HEK293 (cell line): ENCODE measurements around the gene HOXA3.
A peak's percentile ranks its signal among the peaks of the same experiment; 100 is the strongest.

ENCODE experiments used
- BCL11A ChIP-seq: fragments of 450-650 bp; formaldehyde crosslinking; IDR thresholded peaks from 2 replicates; pipeline ENCODE4 v1.5.1; 2016; ENCODE audit warnings: low read depth, missing biosample characterization, missing genetic modification characterization
- GLIS2 ChIP-seq: fragments of 450-650 bp; formaldehyde crosslinking; IDR thresholded peaks from 2 replicates; pipeline ENCODE4 v1.5.1; 2016; ENCODE audit warnings: missing biosample characterization, missing genetic modification characterization
- MZF1 ChIP-seq: fragments of 450-650 bp; formaldehyde crosslinking; IDR thresholded peaks from 2 replicates; pipeline ENCODE4 v1.5.1; 2017; ENCODE audit warnings: missing biosample characterization, missing genetic modification characterization, borderline replicate concordance
- PATZ1 ChIP-seq: fragments of 450-650 bp; formaldehyde crosslinking; IDR thresholded peaks from 2 replicates; pipeline ENCODE4 v1.5.1; 2016; ENCODE audit warnings: missing biosample characterization, missing genetic modification characterization
- PBX3 ChIP-seq: sonication (generic); formaldehyde crosslinking; IDR thresholded peaks from 2 replicates; pipeline ENCODE4 v1.8.1; 2022; ENCODE audit warnings: mild to moderate bottlenecking, moderate library complexity, missing genetic modification reagents
- PRDM1 ChIP-seq: fragments of 450-650 bp; formaldehyde crosslinking; IDR thresholded peaks from 2 replicates; pipeline ENCODE4; 2016; ENCODE audit warnings: missing biosample characterization, missing genetic modification characterization
- SCRT2 ChIP-seq: fragments of 450-650 bp; formaldehyde crosslinking; IDR thresholded peaks from 2 replicates; pipeline ENCODE4 v1.5.1; 2016; ENCODE audit warnings: missing biosample characterization, missing genetic modification characterization
- SP3 ChIP-seq: fragments of 450-650 bp; formaldehyde crosslinking; IDR thresholded peaks from 2 replicates; pipeline ENCODE4 v1.5.1; 2016; ENCODE audit warnings: missing biosample characterization, missing genetic modification characterization
- YY2 ChIP-seq: fragments of 450-650 bp; formaldehyde crosslinking; IDR thresholded peaks from 2 replicates; pipeline ENCODE4 v1.5.1; 2016; ENCODE audit warnings: missing biosample characterization, missing genetic modification characterization
- ZBTB7A ChIP-seq: fragments of 450-650 bp; formaldehyde crosslinking; IDR thresholded peaks from 2 replicates; pipeline ENCODE4 v1.5.1; 2016; ENCODE audit warnings: low read depth, missing biosample characterization, missing genetic modification characterization
- ZFHX2 ChIP-seq: fragments of 450-650 bp; formaldehyde crosslinking; conservative IDR thresholded peaks from 2 replicates; pipeline ENCODE4 v1.5.1; 2016; ENCODE audit warnings: missing biosample characterization, missing genetic modification characterization
- ZFP37 ChIP-seq: fragments of 450-650 bp; formaldehyde crosslinking; IDR thresholded peaks from 2 replicates; pipeline ENCODE4 v1.5.1; 2016; ENCODE audit warnings: missing biosample characterization, missing genetic modification characterization
- ZNF132 ChIP-seq: fragments of 450-650 bp; formaldehyde crosslinking; IDR thresholded peaks from 2 replicates; pipeline ENCODE4 v1.5.1; 2017; ENCODE audit warnings: missing biosample characterization, missing genetic modification characterization, borderline replicate concordance
- ZNF148 ChIP-seq: fragments of 450-650 bp; formaldehyde crosslinking; IDR thresholded peaks from 2 replicates; pipeline ENCODE4 v1.5.0; 2017; ENCODE audit warnings: missing biosample characterization, missing genetic modification characterization, borderline replicate concordance
- ZNF175 ChIP-seq: fragments of 450-650 bp; formaldehyde crosslinking; IDR thresholded peaks from 2 replicates; pipeline ENCODE4 v1.5.1; 2016; ENCODE audit warnings: missing biosample characterization, missing genetic modification characterization
- ZNF266 ChIP-seq: fragments of 450-650 bp; formaldehyde crosslinking; IDR thresholded peaks from 2 replicates; pipeline ENCODE4 v1.5.1; 2016; ENCODE audit warnings: missing biosample characterization, missing genetic modification characterization, low read depth
- ZNF274 ChIP-seq, 2 experiments: fragments of 200-500 bp in 1 of 2; fragments of 450-650 bp in 1 of 2; sonication (Bioruptor generic) in 1 of 2; formaldehyde crosslinking in 1 of 2; IDR thresholded peaks; 2 replicates each; pipeline versions ENCODE4 v1.5.1 to v1.6.1; 2014 to 2016; ENCODE audit warnings: borderline replicate concordance in 1 of 2, inconsistent platforms in 1 of 2, low read length in 1 of 2, missing biosample characterization in 1 of 2, missing genetic modification characterization in 1 of 2
- ZNF280C ChIP-seq: fragments of 450-650 bp; formaldehyde crosslinking; IDR thresholded peaks from 2 replicates; pipeline ENCODE4 v1.5.1; 2016; ENCODE audit warnings: missing biosample characterization, missing genetic modification characterization
- ZNF302 ChIP-seq: fragments of 450-650 bp; formaldehyde crosslinking; IDR thresholded peaks from 2 replicates; pipeline ENCODE4 v1.5.1; 2016; ENCODE audit warnings: missing biosample characterization, missing genetic modification characterization, low read depth
- ZNF416 ChIP-seq: fragments of 450-650 bp; formaldehyde crosslinking; IDR thresholded peaks from 2 replicates; pipeline ENCODE4 v1.5.1; 2016; ENCODE audit warnings: missing biosample characterization, missing genetic modification characterization
- ZNF48 ChIP-seq: fragments of 450-650 bp; formaldehyde crosslinking; IDR thresholded peaks from 2 replicates; pipeline ENCODE4 v1.5.1; 2016; ENCODE audit warnings: missing biosample characterization, missing genetic modification characterization
- ZNF513 ChIP-seq: fragments of 450-650 bp; IDR thresholded peaks from 2 replicates; pipeline ENCODE4 v1.5.1; 2018; ENCODE audit warnings: missing biosample characterization, missing genetic modification characterization
- ZNF654 ChIP-seq: fragments of 450-650 bp; formaldehyde crosslinking; IDR thresholded peaks from 2 replicates; pipeline ENCODE4 v1.5.1; 2016; ENCODE audit warnings: low read depth, missing biosample characterization, missing genetic modification characterization
- ZNF692 ChIP-seq: fragments of 450-650 bp; formaldehyde crosslinking; IDR thresholded peaks from 2 replicates; pipeline ENCODE4 v1.5.1; 2016; ENCODE audit warnings: missing biosample characterization, missing genetic modification characterization
- ZNF776 ChIP-seq: fragments of 450-650 bp; formaldehyde crosslinking; IDR thresholded peaks from 2 replicates; pipeline ENCODE4 v1.5.0; 2017; ENCODE audit warnings: missing biosample characterization, missing genetic modification characterization, borderline replicate concordance
- ZXDB ChIP-seq: fragments of 450-650 bp; formaldehyde crosslinking; IDR thresholded peaks from 2 replicates; pipeline ENCODE4 v1.5.1; 2016; ENCODE audit warnings: missing biosample characterization, missing genetic modification characterization

HOXA3 gene

GRCh38 chr7:27130540-27131389, 21.6 kb downstream of the HOXA3 start, which contains the start of gene HOXA4 (continued):
- TF ChIP-seq ZNF274 (IDR thresholded peaks at IDR 0.05; ENCODE audit: low read length) (no peak), ZNF274 (tag by site-specific recombination; IDR thresholded peaks at IDR 0.05; ENCODE audit: borderline replicate concordance) (no peak), YY2 (tag by site-specific recombination) (no peak), ZNF132 (tag by site-specific recombination) (no peak), PATZ1 (tag by site-specific recombination) (peak; percentile 98), ZNF280C (tag by site-specific recombination) (no peak), BCL11A (peak; percentile 73), ZNF513 (no peak), ZNF148 (no peak), PBX3 (0 out of 2 replicates have a peak, but pooled peaks have one; percentile 40), ZNF654 (tag by site-specific recombination) (no peak), MZF1 (tag by site-specific recombination) (peak; percentile 92), ZXDB (tag by site-specific recombination) (peak; percentile 94), ZNF692 (peak; percentile 54), PRDM1 (tag by site-specific recombination) (no peak), ZBTB7A (no peak), GLIS2 (tag by site-specific recombination) (peak; percentile 94), ZNF266 (tag by site-specific recombination) (no peak), ZNF302 (tag by site-specific recombination) (no peak), ZNF48 (no peak), ZNF776 (tag by site-specific recombination) (no peak), ZNF416 (tag by site-specific recombination) (no peak), ZFP37 (tag by site-specific recombination) (peak; percentile 75; the same call in 1 of the 2 replicates), SP3 (peak; percentile 72), SCRT2 (tag by site-specific recombination) (no peak), ZNF175 (tag by site-specific recombination) (no peak), ZFHX2 (tag by site-specific recombination) (peak; percentile 35; the same call in 1 of the 2 replicates)
